ENCODE measurements around the gene BCORL1.

The BCORL1 gene

DNA sequence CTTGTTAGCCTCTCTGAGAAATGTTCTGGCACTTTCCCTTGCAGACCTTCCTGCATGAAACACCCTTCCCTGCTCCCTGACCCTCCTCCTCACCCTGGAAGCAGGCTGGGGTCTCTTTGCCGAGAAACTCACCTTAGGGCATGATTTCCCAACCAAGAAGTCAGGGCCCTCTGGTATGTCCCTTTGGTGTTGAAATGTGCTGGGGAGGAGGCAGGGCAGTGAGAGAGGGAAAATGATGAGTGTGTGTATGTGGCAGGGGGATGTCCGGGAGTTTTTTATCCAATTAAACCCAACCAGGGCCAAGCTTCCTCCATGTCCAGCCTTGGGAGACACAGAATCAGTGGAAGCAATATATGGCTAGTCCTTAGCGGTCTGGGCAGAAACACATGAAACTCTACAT lies 122.8 kb downstream of the BCORL1 start:
- H3K4me3 ChIP-seq (replicated peaks; ENCODE audit: insufficient read depth, low read length), result no peak overlapping the region
- DNase-seq (ENCODE audit: low read depth in 1 of 2, low spot score in 1 of 2), result no peak
- TF ChIP-seq, protein P1, sequence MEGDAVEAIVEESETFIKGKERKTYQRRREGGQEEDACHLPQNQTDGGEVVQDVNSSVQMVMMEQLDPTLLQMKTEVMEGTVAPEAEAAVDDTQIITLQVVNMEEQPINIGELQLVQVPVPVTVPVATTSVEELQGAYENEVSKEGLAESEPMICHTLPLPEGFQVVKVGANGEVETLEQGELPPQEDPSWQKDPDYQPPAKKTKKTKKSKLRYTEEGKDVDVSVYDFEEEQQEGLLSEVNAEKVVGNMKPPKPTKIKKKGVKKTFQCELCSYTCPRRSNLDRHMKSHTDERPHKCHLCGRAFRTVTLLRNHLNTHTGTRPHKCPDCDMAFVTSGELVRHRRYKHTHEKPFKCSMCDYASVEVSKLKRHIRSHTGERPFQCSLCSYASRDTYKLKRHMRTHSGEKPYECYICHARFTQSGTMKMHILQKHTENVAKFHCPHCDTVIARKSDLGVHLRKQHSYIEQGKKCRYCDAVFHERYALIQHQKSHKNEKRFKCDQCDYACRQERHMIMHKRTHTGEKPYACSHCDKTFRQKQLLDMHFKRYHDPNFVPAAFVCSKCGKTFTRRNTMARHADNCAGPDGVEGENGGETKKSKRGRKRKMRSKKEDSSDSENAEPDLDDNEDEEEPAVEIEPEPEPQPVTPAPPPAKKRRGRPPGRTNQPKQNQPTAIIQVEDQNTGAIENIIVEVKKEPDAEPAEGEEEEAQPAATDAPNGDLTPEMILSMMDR (IDR thresholded peaks at IDR 0.05; ENCODE audit: insufficient read depth, low read length), result no peak
- TF ChIP-seq, protein P2, sequence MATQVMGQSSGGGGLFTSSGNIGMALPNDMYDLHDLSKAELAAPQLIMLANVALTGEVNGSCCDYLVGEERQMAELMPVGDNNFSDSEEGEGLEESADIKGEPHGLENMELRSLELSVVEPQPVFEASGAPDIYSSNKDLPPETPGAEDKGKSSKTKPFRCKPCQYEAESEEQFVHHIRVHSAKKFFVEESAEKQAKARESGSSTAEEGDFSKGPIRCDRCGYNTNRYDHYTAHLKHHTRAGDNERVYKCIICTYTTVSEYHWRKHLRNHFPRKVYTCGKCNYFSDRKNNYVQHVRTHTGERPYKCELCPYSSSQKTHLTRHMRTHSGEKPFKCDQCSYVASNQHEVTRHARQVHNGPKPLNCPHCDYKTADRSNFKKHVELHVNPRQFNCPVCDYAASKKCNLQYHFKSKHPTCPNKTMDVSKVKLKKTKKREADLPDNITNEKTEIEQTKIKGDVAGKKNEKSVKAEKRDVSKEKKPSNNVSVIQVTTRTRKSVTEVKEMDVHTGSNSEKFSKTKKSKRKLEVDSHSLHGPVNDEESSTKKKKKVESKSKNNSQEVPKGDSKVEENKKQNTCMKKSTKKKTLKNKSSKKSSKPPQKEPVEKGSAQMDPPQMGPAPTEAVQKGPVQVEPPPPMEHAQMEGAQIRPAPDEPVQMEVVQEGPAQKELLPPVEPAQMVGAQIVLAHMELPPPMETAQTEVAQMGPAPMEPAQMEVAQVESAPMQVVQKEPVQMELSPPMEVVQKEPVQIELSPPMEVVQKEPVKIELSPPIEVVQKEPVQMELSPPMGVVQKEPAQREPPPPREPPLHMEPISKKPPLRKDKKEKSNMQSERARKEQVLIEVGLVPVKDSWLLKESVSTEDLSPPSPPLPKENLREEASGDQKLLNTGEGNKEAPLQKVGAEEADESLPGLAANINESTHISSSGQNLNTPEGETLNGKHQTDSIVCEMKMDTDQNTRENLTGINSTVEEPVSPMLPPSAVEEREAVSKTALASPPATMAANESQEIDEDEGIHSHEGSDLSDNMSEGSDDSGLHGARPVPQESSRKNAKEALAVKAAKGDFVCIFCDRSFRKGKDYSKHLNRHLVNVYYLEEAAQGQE (IDR thresholded peaks at IDR 0.05; ENCODE audit: insufficient replicate concordance, low read depth), result no peak
- TF ChIP-seq SPI1 (IDR thresholded peaks at IDR 0.05; ENCODE audit: borderline replicate concordance, low read depth) (no peak), GABPA (IDR thresholded peaks at IDR 0.05; ENCODE audit: low read depth) (no peak), POLR2AphosphoS5 (IDR thresholded peaks at IDR 0.05; ENCODE audit: low read depth) (no peak)
- H3K27me3 ChIP-seq (ENCODE audit: insufficient read depth, poor library complexity, severe bottlenecking), result no peaks in the 10 kb centered on the region
- no peak overlapping the region for H3K27ac ChIP-seq (replicated peaks)

DNA sequence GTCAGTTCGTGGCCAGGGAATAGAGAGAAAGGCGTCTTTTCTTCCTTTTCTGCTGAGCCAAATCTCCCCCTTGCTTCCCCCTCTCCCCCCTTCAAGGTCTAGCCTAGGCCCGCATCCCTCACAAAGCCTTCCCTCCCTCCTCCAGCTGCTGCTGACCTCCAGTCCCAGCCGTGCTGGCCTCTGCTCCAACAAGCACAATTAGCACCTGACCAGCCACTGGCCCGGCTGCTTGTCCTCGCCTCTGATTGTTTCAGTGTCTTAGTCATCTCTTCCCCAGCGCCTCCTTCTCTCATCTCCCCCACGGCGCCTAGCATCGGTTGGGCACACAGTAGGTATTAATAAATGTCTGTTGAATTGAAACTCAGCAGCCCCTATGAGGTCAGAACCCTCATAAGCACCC lies 123.6 kb downstream of the BCORL1 start:
- Histone ChIP-seq H3K27ac (replicated peaks) (no peak overlapping the region), H3K27me3 (ENCODE audit: insufficient read depth, poor library complexity, severe bottlenecking) (no peaks in the 10 kb centered on the region), H3K4me3 (replicated peaks; ENCODE audit: insufficient read depth, low read length) (no peak overlapping the region)
- TF ChIP-seq, protein P1 (IDR thresholded peaks at IDR 0.05; ENCODE audit: insufficient read depth, low read length), result no peak
- TF ChIP-seq SPI1 (IDR thresholded peaks at IDR 0.05; ENCODE audit: borderline replicate concordance, low read depth), result no peak
- TF ChIP-seq, protein P2 (IDR thresholded peaks at IDR 0.05; ENCODE audit: insufficient replicate concordance, low read depth), result no peak
- TF ChIP-seq POLR2AphosphoS5 (IDR thresholded peaks at IDR 0.05; ENCODE audit: low read depth), result no peak
- no peak for TF ChIP-seq GABPA (IDR thresholded peaks at IDR 0.05; ENCODE audit: low read depth)
- DNase-seq (ENCODE audit: low read depth in 1 of 2, low spot score in 1 of 2), result no peak
